LNCaP clone FGC (cell line): Measurements from ENCODE around the gene B4GALT1.

Experiments used
- DNase-seq: peaks from one replicate; pipeline ENCODE4 v3.0.0-alpha.2; 2011; ENCODE audit warnings: low read depth
- H3K4me3 ChIP-seq: 2 replicates; pipeline ENCODE4 v1.5.1; 2011; ENCODE audit warnings: mild to moderate bottlenecking, low read depth, low read length, control low read depth
- TF ChIP-seq, protein P1 (sequence below): IDR thresholded peaks from 2 replicates; pipeline ENCODE4 v1.5.1; 2012; ENCODE audit warnings: mild to moderate bottlenecking; ENCODE audit not compliant: control insufficient read depth, insufficient read depth; ENCODE audit errors: extremely low read depth

B4GALT1 gene

DNA sequence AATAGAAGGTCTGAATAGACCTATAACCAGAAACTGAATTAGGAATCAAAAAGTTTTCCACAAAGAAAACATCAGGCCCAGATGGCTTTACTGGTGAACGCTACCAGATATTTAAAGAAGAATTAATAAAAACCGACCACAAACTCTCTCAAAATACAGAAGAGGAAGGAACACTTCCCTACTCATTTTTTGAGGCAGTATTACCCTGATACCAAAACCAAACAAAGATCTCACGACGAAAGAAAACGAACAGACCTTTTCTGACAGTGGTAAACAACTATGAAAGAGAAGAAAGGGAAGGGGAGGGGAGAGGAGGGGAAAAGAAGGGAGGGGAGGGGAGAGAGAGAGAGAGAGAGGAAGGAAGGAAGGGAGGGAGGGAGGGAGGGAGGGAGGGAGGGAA is 13.5 kb downstream of the B4GALT1 start:
- no peak for DNase-seq
- no peak overlapping the region for H3K4me3 ChIP-seq
- TF ChIP-seq, protein P1, sequence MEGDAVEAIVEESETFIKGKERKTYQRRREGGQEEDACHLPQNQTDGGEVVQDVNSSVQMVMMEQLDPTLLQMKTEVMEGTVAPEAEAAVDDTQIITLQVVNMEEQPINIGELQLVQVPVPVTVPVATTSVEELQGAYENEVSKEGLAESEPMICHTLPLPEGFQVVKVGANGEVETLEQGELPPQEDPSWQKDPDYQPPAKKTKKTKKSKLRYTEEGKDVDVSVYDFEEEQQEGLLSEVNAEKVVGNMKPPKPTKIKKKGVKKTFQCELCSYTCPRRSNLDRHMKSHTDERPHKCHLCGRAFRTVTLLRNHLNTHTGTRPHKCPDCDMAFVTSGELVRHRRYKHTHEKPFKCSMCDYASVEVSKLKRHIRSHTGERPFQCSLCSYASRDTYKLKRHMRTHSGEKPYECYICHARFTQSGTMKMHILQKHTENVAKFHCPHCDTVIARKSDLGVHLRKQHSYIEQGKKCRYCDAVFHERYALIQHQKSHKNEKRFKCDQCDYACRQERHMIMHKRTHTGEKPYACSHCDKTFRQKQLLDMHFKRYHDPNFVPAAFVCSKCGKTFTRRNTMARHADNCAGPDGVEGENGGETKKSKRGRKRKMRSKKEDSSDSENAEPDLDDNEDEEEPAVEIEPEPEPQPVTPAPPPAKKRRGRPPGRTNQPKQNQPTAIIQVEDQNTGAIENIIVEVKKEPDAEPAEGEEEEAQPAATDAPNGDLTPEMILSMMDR, result no peak

DNA sequence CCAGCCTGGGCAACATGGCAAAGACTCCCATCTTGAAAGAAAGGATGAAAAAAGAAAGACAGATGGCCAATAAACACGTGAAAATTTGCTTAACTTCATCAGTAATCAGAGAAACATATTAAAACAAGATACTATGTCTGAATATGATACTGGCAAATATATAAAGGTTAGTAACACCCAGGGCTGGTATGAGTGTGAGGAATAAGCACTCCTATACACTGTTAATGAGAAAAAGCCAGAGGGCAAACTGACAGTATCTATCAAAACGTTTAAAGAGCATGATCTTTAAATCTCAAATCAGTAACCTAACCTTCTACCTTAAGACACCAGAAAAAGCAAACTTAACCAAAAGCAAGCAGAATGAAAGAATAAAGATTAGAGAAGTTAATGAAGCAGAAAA is 14.1 kb downstream of the B4GALT1 start:
- no peak overlapping the region for H3K4me3 ChIP-seq
- TF ChIP-seq, protein P1, result no peak
- no peak for DNase-seq

GRCh38 chr9:33151601-33152000 is 15.5 kb downstream of the B4GALT1 start:
- H3K4me3 ChIP-seq, result no peak overlapping the region
- no peak for DNase-seq
- TF ChIP-seq, protein P1, result no peak

DNA sequence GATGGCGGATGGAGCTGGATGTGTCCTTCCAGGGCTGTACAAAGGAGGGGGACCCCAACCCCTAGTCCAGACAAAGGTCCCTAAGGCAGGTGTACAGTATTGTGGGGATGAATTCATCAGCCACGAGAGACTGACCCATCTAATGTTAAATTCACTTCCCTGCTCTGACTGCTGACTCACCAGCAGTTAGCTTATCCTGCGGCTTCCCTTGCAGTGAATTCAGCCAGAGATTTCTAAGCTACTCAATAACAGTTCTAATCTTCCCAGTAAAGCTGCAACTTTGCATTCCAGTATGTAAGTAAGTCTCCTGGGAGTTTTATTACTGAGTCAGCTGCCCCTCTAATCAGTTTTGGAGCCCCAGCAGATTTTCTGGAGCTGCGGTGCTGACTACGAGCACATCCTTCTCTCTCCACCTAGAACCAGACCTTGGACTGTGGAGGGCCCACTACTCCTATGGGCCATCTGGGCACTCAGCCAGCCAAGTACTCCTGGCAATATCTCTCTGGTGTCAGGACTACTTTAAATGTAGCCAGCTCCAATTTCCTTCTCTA is 16.1 kb downstream of the B4GALT1 start:
- TF ChIP-seq, protein P1, result no peak
- no peak for DNase-seq
- H3K4me3 ChIP-seq, result no peak overlapping the region

GRCh38 chr9:33148367-33149014 is 18.6 kb downstream of the B4GALT1 start:
- TF ChIP-seq, protein P1, result no peak
- no peak for DNase-seq
- no peak overlapping the region for H3K4me3 ChIP-seq

DNA sequence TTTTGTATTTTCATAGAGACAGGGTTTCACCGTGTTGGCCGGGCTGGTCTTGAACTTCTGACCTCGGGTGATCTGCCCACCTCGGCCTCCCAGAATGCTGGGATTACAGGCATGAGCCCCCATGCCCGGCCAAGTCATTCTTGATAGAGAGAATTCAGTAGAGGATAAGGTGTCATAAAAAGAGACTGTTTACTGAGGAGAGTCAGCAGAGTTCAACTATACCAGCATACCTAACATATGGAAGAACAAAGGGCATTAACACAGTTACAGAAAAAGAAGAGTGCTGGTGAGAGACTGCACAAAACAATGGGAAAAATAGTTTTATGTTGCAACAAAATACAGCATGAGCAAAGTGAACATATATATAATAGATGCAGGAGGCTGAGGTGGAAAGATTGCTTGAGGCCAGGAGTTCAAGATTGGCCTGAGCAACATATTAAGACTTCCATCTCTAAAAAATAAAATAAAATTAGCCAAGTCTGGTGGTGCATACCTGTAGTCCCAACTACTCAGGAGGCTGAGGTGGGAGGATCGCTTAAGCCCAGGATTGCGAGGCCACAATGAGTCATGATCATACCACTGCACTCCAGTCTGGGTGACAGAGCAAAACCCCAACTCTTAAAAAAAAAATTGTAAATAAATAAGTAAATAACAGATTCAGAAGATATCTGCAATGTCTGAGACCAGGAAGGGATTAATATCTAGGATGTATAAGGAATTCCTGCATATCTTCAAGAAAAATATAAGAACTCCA is 19.5 kb downstream of the B4GALT1 start:
- no peak for DNase-seq
- TF ChIP-seq, protein P1, result no peak
- no peak overlapping the region for H3K4me3 ChIP-seq
